HepG2 (cell line): ENCODE results near the gene P3H4. TPM values are rescaled to one million over a fixed set of nuclear protein-coding genes. Genes with fewer than 3 reads are reported as not detected.

Experiments
- CBX2 ChIP-seq, 2 experiments: fragments of 200-600 bp in 1 of 2; sonication (generic); formaldehyde crosslinking in 1 of 2; IDR thresholded peaks; 2 replicates each; pipeline versions ENCODE4 v1.7.0 to v1.8.1; 2018 to 2022; ENCODE audit warnings: low read depth in 2 of 2, low read length in 1 of 2, mild to moderate bottlenecking in 1 of 2, missing genetic modification reagents in 1 of 2
- CBX5 ChIP-seq: sonication (generic); formaldehyde crosslinking; IDR thresholded peaks from 2 replicates; pipeline ENCODE4 v1.4.0; 2020; ENCODE audit warnings: missing genetic modification reagents, borderline replicate concordance
- CEBPB ChIP-seq: IDR thresholded peaks from 2 replicates; pipeline ENCODE4 v1.6.1; 2011; ENCODE audit warnings: low read depth, low read length, improper control_type of control experiment, borderline replicate concordance
- EEA1 ChIP-seq: sonication (generic); formaldehyde crosslinking; IDR thresholded peaks from 2 replicates; pipeline ENCODE4 v1.5.1; 2020; ENCODE audit warnings: mild to moderate bottlenecking, missing genetic modification reagents, borderline replicate concordance
- EED ChIP-seq: sonication (generic); formaldehyde crosslinking; IDR thresholded peaks from 2 replicates; pipeline ENCODE4 v1.5.0; 2020; ENCODE audit warnings: mild to moderate bottlenecking, missing genetic modification reagents
- GPN1 ChIP-seq: sonication (generic); formaldehyde crosslinking; IDR thresholded peaks from 2 replicates; pipeline ENCODE4 v1.5.1; 2020; ENCODE audit warnings: missing genetic modification reagents, borderline replicate concordance
- GTF2F1 ChIP-seq: fragments of 150-350 bp; IDR thresholded peaks from 2 replicates; pipeline ENCODE4 v1.6.1; 2014; ENCODE audit warnings: low read length
- HOXA3 ChIP-seq: sonication (generic); formaldehyde crosslinking; IDR thresholded peaks from 2 replicates; pipeline ENCODE4 v1.5.0; 2020; ENCODE audit warnings: missing genetic modification reagents
- KDM3A ChIP-seq: IDR thresholded peaks from 2 replicates; pipeline ENCODE4 v1.6.1; 2018; ENCODE audit warnings: low read depth, missing compliant biosample characterization
- MED8 ChIP-seq: sonication (generic); formaldehyde crosslinking; IDR thresholded peaks from 2 replicates; pipeline ENCODE4 v1.8.1; 2023; ENCODE audit warnings: mild to moderate bottlenecking, missing genetic modification reagents; ENCODE audit not compliant: insufficient replicate concordance
- PHB2 ChIP-seq: fragments of 450-650 bp; IDR thresholded peaks from 2 replicates; pipeline ENCODE4 v1.6.1; 2018; ENCODE audit not compliant: partially characterized antibody
- PHF21A ChIP-seq: sonication (generic); formaldehyde crosslinking; IDR thresholded peaks from 2 replicates; pipeline ENCODE4 v1.5.0; 2020; ENCODE audit warnings: mild to moderate bottlenecking, missing genetic modification reagents
- POGZ ChIP-seq: sonication (generic); formaldehyde crosslinking; IDR thresholded peaks from 2 replicates; pipeline ENCODE4 v1.4.0; 2020; ENCODE audit warnings: mild to moderate bottlenecking, missing genetic modification reagents
- RCOR2 ChIP-seq: IDR thresholded peaks from 2 replicates; pipeline ENCODE4 v1.6.1; 2016; ENCODE audit warnings: missing biosample characterization, missing genetic modification reagents
- TOE1 ChIP-seq: sonication (generic); formaldehyde crosslinking; IDR thresholded peaks from 2 replicates; pipeline ENCODE4 v1.4.0; 2020; ENCODE audit warnings: mild to moderate bottlenecking, missing genetic modification reagents
- ZBTB42 ChIP-seq: sonication (generic); formaldehyde crosslinking; IDR thresholded peaks from 2 replicates; pipeline ENCODE4 v1.5.0; 2020; ENCODE audit warnings: mild to moderate bottlenecking, missing genetic modification reagents
- ZNF136 ChIP-seq: sonication (generic); formaldehyde crosslinking; IDR thresholded peaks from 2 replicates; pipeline ENCODE4 v1.8.1; 2022; ENCODE audit warnings: low read depth, mild to moderate bottlenecking, moderate library complexity, missing genetic modification reagents
- ZNF234 ChIP-seq: sonication (generic); formaldehyde crosslinking; conservative IDR thresholded peaks from 2 replicates; pipeline ENCODE4 v1.5.1; 2020; ENCODE audit warnings: mild to moderate bottlenecking, missing genetic modification reagents
- ZNF24 ChIP-seq: fragments of 450-650 bp; IDR thresholded peaks from 2 replicates; pipeline ENCODE4 v1.6.1; 2017; ENCODE audit warnings: antibody characterized with exemption, mild to moderate bottlenecking
- ZNF253 ChIP-seq: sonication (generic); formaldehyde crosslinking; IDR thresholded peaks from 2 replicates; pipeline ENCODE4 v1.8.0; 2022; ENCODE audit warnings: mild to moderate bottlenecking, missing genetic modification reagents, borderline replicate concordance
- ZNF510 ChIP-seq: sonication (generic); formaldehyde crosslinking; IDR thresholded peaks from 2 replicates; pipeline ENCODE4 v1.4.0; 2020; ENCODE audit warnings: low read depth, mild to moderate bottlenecking, missing genetic modification reagents
- ZNF616 ChIP-seq: sonication (generic); formaldehyde crosslinking; IDR thresholded peaks from 2 replicates; pipeline ENCODE4 v1.5.0; 2020; ENCODE audit warnings: low read depth, mild to moderate bottlenecking, missing genetic modification reagents
- ZNF7 ChIP-seq: IDR thresholded peaks from 2 replicates; pipeline ENCODE4 v1.6.1; 2016; ENCODE audit warnings: missing biosample characterization, missing genetic modification reagents
- polyA plus RNA-seq, 8 experiments: library from polyadenylated mRNA; depleted of rRNA in 3 of 8; stranded (reverse) in 7 of 8; unstranded in 1 of 8; fragments of >200 nt; fragmentation: Illumina TruSeq in 4 of 8; extraction: Trizol in 4 of 8; gene quantifications; 2 replicates each; pipeline versions ENCODE4 v1.2.1 to v1.2.3, GENCODE V29; 2011 to 2016; ENCODE audit warnings: low read depth in 4 of 8, missing spikeins in 1 of 8, mixed read lengths in 1 of 8; ENCODE audit not compliant: insufficient read depth in 1 of 8
- total RNA-seq, 5 experiments: library from RNA; depleted of rRNA; stranded (reverse); fragments of >200 nt; fragmentation: Illumina TruSeq; extraction: Trizol; gene quantifications; 2 replicates each; pipeline ENCODE4 v1.2.3, GENCODE V29; 2016; ENCODE audit warnings: low read depth in 1 of 5
- TF ChIP-seq, protein P1 (sequence below): IDR thresholded peaks from 2 replicates; pipeline ENCODE4 v1.6.1; 2016; ENCODE audit warnings: low read depth, missing genetic modification reagents, missing compliant biosample characterization
- TF ChIP-seq, protein P2 (sequence below): sonication (generic); formaldehyde crosslinking; IDR thresholded peaks from 2 replicates; pipeline ENCODE4 v1.8.0; 2022; ENCODE audit warnings: mild to moderate bottlenecking, missing genetic modification reagents; ENCODE audit not compliant: insufficient replicate concordance

Gene P3H4
- total and polyA plus RNA-seq, 2 of the 13 experiments (the other 11 are each of a cell fraction or from before 2014, with no cell fraction given), result 37.1 to 50.6 TPM

DNA sequence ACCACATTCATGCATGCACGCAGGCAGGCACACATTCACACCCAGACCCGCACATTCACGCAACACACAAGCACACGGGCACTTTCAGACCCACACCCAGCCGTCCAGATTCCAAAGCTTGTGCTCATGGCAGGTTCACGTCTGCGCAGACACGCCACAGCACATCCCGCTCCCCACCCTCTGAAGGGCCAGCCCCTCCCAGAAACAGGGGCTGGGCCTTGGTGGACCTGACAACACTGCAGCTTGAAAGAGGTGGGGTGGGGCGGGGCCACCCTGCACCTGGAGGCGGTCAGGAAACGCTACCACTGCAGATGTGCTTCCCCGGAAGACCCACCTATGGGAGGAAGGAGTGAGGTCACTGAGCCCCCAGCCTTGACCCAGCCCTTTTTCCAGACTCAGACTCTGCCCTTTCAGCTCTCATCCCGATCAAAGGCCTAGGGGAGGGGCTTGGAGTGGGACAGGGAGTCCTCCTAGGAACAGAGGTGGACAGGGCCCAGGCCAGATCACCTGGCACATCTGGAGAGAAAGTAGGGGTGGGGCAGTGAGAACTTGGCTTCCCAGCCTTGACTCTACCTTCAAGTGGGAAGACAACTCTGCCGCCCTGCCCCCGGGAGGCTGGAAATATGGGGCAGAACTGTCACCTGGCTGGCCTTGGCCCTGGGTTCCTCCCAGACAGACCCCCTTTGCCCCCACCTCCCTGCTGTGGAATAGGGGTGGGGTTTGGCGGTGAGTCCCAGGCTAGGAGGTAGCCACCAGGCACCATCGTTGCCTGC lies 11.0 kb downstream of the P3H4 start (continued):
- TF ChIP-seq GPN1 (CRISPR knock-in tag) (no peak), EEA1 (CRISPR knock-in tag) (no peak), CEBPB (no peak), EED (CRISPR knock-in tag) (no peak), KDM3A (no peak), PHB2 (no peak), ZNF234 (CRISPR knock-in tag) (no peak), POGZ (CRISPR knock-in tag) (no peak; the same call in 1 of the 2 replicates), ZNF136 (CRISPR knock-in tag) (no peak), MED8 (CRISPR knock-in tag) (no peak), PHF21A (CRISPR knock-in tag) (peak; percentile 45; the same call in 1 of the 2 replicates), ZNF510 (CRISPR knock-in tag) (no peak), ZNF253 (no peak), TOE1 (CRISPR knock-in tag) (no peak), CBX2 (IDR thresholded peaks at IDR 0.05; ENCODE audit: low read depth, low read length) (no peak), CBX2 (CRISPR knock-in tag; IDR thresholded peaks at IDR 0.05; ENCODE audit: low read depth) (no peak), ZNF24 (no peak), GTF2F1 (no peak), RCOR2 (0 out of 2 replicates have a peak, but pooled peaks have one; percentile 15), CBX5 (CRISPR knock-in tag) (no peak), ZBTB42 (CRISPR knock-in tag) (peak; percentile 99), HOXA3 (peak; percentile 72), ZNF616 (CRISPR knock-in tag) (no peak), ZNF7 (CRISPR knock-in tag) (no peak)
- TF ChIP-seq, protein P1, sequence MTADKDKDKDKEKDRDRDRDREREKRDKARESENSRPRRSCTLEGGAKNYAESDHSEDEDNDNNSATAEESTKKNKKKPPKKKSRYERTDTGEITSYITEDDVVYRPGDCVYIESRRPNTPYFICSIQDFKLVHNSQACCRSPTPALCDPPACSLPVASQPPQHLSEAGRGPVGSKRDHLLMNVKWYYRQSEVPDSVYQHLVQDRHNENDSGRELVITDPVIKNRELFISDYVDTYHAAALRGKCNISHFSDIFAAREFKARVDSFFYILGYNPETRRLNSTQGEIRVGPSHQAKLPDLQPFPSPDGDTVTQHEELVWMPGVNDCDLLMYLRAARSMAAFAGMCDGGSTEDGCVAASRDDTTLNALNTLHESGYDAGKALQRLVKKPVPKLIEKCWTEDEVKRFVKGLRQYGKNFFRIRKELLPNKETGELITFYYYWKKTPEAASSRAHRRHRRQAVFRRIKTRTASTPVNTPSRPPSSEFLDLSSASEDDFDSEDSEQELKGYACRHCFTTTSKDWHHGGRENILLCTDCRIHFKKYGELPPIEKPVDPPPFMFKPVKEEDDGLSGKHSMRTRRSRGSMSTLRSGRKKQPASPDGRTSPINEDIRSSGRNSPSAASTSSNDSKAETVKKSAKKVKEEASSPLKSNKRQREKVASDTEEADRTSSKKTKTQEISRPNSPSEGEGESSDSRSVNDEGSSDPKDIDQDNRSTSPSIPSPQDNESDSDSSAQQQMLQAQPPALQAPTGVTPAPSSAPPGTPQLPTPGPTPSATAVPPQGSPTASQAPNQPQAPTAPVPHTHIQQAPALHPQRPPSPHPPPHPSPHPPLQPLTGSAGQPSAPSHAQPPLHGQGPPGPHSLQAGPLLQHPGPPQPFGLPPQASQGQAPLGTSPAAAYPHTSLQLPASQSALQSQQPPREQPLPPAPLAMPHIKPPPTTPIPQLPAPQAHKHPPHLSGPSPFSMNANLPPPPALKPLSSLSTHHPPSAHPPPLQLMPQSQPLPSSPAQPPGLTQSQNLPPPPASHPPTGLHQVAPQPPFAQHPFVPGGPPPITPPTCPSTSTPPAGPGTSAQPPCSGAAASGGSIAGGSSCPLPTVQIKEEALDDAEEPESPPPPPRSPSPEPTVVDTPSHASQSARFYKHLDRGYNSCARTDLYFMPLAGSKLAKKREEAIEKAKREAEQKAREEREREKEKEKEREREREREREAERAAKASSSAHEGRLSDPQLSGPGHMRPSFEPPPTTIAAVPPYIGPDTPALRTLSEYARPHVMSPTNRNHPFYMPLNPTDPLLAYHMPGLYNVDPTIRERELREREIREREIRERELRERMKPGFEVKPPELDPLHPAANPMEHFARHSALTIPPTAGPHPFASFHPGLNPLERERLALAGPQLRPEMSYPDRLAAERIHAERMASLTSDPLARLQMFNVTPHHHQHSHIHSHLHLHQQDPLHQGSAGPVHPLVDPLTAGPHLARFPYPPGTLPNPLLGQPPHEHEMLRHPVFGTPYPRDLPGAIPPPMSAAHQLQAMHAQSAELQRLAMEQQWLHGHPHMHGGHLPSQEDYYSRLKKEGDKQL (CRISPR knock-in tag), result no peak
- TF ChIP-seq, protein P2, sequence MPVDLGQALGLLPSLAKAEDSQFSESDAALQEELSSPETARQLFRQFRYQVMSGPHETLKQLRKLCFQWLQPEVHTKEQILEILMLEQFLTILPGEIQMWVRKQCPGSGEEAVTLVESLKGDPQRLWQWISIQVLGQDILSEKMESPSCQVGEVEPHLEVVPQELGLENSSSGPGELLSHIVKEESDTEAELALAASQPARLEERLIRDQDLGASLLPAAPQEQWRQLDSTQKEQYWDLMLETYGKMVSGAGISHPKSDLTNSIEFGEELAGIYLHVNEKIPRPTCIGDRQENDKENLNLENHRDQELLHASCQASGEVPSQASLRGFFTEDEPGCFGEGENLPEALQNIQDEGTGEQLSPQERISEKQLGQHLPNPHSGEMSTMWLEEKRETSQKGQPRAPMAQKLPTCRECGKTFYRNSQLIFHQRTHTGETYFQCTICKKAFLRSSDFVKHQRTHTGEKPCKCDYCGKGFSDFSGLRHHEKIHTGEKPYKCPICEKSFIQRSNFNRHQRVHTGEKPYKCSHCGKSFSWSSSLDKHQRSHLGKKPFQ (CRISPR knock-in tag), result no peak
